ENCODE results near the gene SH3BP1. TPM values are rescaled to one million over a fixed set of nuclear protein-coding genes. Genes with fewer than 3 reads are reported as not detected.

Gene SH3BP1
- total and polyA plus RNA-seq, 2 of the 8 experiments (the other 6 are each of a cell fraction or from before 2014, with no cell fraction given): 23.9 to 40.3 TPM

DNA sequence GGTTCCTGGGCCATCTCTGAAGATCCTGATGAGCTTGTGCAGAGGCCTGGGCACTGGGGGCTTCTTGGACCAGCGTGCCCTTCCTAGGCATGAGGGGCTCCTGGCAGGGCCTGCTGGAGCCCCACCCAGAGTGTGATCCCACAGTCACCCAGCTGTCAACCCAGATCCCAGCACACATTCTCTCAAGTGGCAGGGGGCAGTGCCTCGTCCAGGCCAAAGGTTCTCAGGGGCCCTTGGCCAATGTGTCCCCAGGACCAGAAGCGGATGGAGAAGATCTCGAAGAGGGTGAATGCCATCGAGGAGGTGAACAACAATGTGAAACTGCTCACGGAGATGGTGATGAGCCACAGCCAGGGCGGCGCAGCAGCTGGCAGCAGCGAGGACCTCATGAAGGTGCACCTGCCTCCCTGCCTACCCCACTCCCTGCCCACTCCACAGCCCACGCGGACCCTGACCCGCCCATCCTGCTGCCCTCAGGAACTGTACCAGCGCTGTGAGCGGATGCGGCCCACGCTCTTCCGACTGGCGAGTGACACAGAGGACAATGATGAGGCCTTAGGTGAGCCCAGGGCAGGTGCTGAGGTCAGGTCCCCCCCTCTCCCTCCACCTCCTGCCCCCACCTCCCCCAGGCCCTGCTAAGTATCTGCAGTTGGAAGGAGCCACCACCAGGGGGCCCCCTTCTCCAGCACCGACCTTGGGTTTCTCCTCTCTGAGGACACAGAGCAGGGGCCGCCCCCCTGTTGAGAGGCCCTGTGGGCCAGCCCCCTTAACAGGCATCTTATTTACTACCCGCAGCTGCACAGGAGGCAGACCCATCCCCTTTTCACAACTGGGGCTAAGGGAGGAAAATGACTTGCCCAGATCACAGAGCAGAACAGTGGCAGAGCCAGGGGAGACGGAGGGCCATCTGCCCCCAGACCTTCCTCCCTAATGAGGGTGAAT, 16.1 kb upstream of the SH3BP1 start:
- Histone ChIP-seq H2BK12ac (ENCODE audit: low read depth, low read length) (0 out of 2 replicates have a peak overlapping the region, but pooled peaks have one; percentile 44), H3K79me2 (ENCODE audit: control insufficient read depth in 1 of 2, insufficient read depth in 2 of 2, low read length in 2 of 2) (no peaks in the 10 kb centered on the region), H4K8ac (ENCODE audit: extremely low read depth, insufficient read depth, low read length) (no peak overlapping the region; the same call in none of the 2 replicates), H2BK15ac (ENCODE audit: low read length) (no peak overlapping the region), H2AFZ (ENCODE audit: low read length) (no peak overlapping the region), H2BK5ac (ENCODE audit: low read depth, low read length) (peak overlapping the region; percentile 79), H3K4me1 (replicated peaks in 1 of 4; ENCODE audit: control insufficient read depth in 3 of 4, insufficient read depth in 4 of 4, low read length in 3 of 4) (peaks cover 0 to 3% (median 0%) of the 10 kb centered on the region in 4 experiments; a peak in 3 of 7 replicates), H3K27ac (ENCODE audit: low read depth, low read length) (no peak overlapping the region), H3K9ac (replicated peaks in 1 of 4; ENCODE audit: extremely low read depth in 1 of 4, low read depth in 3 of 4, low read length in 3 of 4) (no peak overlapping the region), H3K4me2 (ENCODE audit: insufficient read depth in 1 of 2, low read depth in 2 of 2, low read length in 2 of 2) (no peak overlapping the region), H4K20me1 (replicated peaks in 1 of 2; ENCODE audit: control insufficient read depth in 1 of 2, insufficient read depth in 2 of 2, low read length in 2 of 2) (peaks cover 0 to 3% of the 10 kb centered on the region in 2 experiments), H3K79me1 (ENCODE audit: low read depth, low read length) (0 out of 2 replicates have a peak, but pooled peaks cover 2% of the 10 kb centered on the region), H3K36me3 (ENCODE audit: control insufficient read depth in 2 of 4, insufficient read depth in 4 of 4, low read length in 3 of 4) (peaks cover 4 to 17% (median 12%) of the 10 kb centered on the region in 4 experiments; a peak in 6 of 8 replicates), H3K27me3 (replicated peaks in 1 of 4; ENCODE audit: control insufficient read depth in 3 of 4, extremely low read depth in 1 of 4, insufficient read depth in 3 of 4, low read length in 3 of 4) (no peaks in the 10 kb centered on the region), H3K23ac (ENCODE audit: insufficient read length) (no peak overlapping the region), H4K5ac (ENCODE audit: insufficient read length, low read depth, low read length) (no peak overlapping the region), H3K23me2 (ENCODE audit: low read depth, low read length) (no peaks in the 10 kb centered on the region), H3K18ac (ENCODE audit: extremely low read depth, low read length) (no peak overlapping the region; the same call in 1 of the 2 replicates), H2BK20ac (ENCODE audit: low read length) (no peak overlapping the region), H3K56ac (replicated peaks; ENCODE audit: insufficient read length, low read depth, low read length) (no peak overlapping the region), H3K14ac (ENCODE audit: insufficient read length) (no peak overlapping the region), H3K4ac (replicated peaks; ENCODE audit: insufficient read length, low read depth, low read length) (no peak overlapping the region), H2BK120ac (replicated peaks; ENCODE audit: low read depth, low read length) (no peak overlapping the region), H2AK5ac (ENCODE audit: low read depth, low read length) (no peak overlapping the region), H4K91ac (replicated peaks; ENCODE audit: insufficient read length, low read length) (no peak overlapping the region), H3K4me3 (ENCODE audit: extremely low read depth in 1 of 4, insufficient read depth in 2 of 4, low read depth in 3 of 4, low read length in 4 of 4) (no peak overlapping the region), H3K9me3 (ENCODE audit: insufficient read depth in 2 of 2, low read depth in 1 of 2, low read length in 1 of 2) (no peaks in the 10 kb centered on the region)
- no peak for FAIRE-seq
- POLR2A ChIA-PET (ENCODE audit: partially characterized antibody): interaction anchor here (1.2 to 7.6 kb wide), 5 partner anchors 9 to 158 kb away, joined by 3 to 63 read pairs (median 4); partner anchors contain the start of genes GGA1 and SH3BP1
- WGBS, 2 experiments (ENCODE audit: extremely low coverage in 1 of 2, insufficient coverage in 1 of 2, insufficient read length in 1 of 2, insufficient replicate concordance in 2 of 2, low coverage in 1 of 2, low lambda C conversion rate in 2 of 2, missing lambda C conversion rate in 1 of 2): 82% methylated on average over 18 of the region's 22 CpGs; no CpG with 5 or more reads in 1 of the 2 experiments
- DNase-seq (ENCODE audit: low read depth in 1 of 2, low spot score in 2 of 2): peak in 1 of 2 experiments; percentile 95
- CTCF ChIA-PET (ENCODE audit: partially characterized antibody): interaction anchor here (0.6 to 7.9 kb wide), 10 partner anchors 8 to 195 kb away, joined by 3 to 49 read pairs (median 5); partner anchors contain the start of genes NOL12 and SH3BP1
- TF ChIP-seq, protein P1, sequence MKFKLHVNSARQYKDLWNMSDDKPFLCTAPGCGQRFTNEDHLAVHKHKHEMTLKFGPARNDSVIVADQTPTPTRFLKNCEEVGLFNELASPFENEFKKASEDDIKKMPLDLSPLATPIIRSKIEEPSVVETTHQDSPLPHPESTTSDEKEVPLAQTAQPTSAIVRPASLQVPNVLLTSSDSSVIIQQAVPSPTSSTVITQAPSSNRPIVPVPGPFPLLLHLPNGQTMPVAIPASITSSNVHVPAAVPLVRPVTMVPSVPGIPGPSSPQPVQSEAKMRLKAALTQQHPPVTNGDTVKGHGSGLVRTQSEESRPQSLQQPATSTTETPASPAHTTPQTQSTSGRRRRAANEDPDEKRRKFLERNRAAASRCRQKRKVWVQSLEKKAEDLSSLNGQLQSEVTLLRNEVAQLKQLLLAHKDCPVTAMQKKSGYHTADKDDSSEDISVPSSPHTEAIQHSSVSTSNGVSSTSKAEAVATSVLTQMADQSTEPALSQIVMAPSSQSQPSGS (IDR thresholded peaks at IDR 0.05; ENCODE audit: low read length): no peak
- peak; percentile 60 to 72 for TF ChIP-seq RAD21 (IDR thresholded peaks at IDR 0.05 in 1 of 2, conservative IDR thresholded peaks at IDR 0.05 in 1 of 2; ENCODE audit: low read depth in 2 of 2, low read length in 2 of 2)
- TF ChIP-seq TBP (IDR thresholded peaks at IDR 0.05; ENCODE audit: low read depth, low read length): no peak
- no peak for TF ChIP-seq TEAD4 (IDR thresholded peaks at IDR 0.05; ENCODE audit: low read depth, low read length)
- TF ChIP-seq, protein P2, sequence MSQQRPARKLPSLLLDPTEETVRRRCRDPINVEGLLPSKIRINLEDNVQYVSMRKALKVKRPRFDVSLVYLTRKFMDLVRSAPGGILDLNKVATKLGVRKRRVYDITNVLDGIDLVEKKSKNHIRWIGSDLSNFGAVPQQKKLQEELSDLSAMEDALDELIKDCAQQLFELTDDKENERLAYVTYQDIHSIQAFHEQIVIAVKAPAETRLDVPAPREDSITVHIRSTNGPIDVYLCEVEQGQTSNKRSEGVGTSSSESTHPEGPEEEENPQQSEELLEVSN (IDR thresholded peaks at IDR 0.05): no peak
- no peak for TF ChIP-seq SP1 (IDR thresholded peaks at IDR 0.05; ENCODE audit: low read depth, low read length)
- no peak for TF ChIP-seq CBX5 (IDR thresholded peaks at IDR 0.05; ENCODE audit: low read depth, low read length)

Measured in H1 (cell line).